ENCODE data around the gene HBE1. TPM values are rescaled to one million over a fixed set of nuclear protein-coding genes. Genes with fewer than 3 reads are reported as not detected.

HBE1 gene
- total and polyA plus RNA-seq, 10 of the 15 experiments (the other 5 are each of a cell fraction or from before 2014, with no cell fraction given): 0.13 to 2.7 (median 0.62) TPM; not detected in 5

GRCh38 chr11:5228124-5228523 lies 41.6 kb downstream of the HBE1 start (continued):
- TF ChIP-seq ZBTB4 (CRISPR knock-in tag; IDR thresholded peaks at IDR 0.05) (no peak), BCL3 (IDR thresholded peaks at IDR 0.05; ENCODE audit: borderline replicate concordance, insufficient read depth, low read depth, low read length, poor library complexity, severe bottlenecking) (no peak), RELB (IDR thresholded peaks at IDR 0.05; ENCODE audit: low read depth) (no peak), NKRF (conservative IDR thresholded peaks at IDR 0.05) (no peak)
